ENCODE measurements around the gene TMEM156. TPM values are rescaled to one million over a fixed set of nuclear protein-coding genes. Genes with fewer than 3 reads are reported as not detected.

The TMEM156 gene
- total and polyA plus RNA-seq, 2 donors (not counting 3 experiments of a cell fraction or from before 2014, with no cell fraction given) = 0.39 to 1.00 TPM

DNA sequence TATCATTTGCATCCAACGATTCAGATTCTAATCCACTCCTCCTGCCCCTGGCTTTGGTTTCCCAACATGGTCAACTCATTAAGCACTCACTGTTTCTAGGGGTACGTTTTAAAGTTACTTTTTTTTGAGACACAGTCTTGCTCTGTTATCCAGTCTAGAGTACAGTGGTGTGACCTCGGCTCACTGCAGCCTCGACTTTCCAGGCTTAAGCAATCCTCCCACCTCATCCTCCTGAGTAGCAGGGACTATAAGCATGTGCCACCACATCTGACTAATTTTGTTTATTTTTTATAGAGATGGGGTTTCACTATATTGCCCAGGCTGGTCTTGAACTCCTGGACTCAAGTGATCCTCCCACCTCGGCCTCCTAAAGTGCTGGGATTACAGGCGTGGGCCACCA, 48.9 kb downstream of the TMEM156 start:
- TF ChIP-seq, protein P1, sequence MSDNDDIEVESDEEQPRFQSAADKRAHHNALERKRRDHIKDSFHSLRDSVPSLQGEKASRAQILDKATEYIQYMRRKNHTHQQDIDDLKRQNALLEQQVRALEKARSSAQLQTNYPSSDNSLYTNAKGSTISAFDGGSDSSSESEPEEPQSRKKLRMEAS (IDR thresholded peaks at IDR 0.05; ENCODE audit: insufficient read depth, insufficient read length) = no peak
- no peak for TF ChIP-seq FOS (IDR thresholded peaks at IDR 0.05; ENCODE audit: borderline replicate concordance, insufficient read depth, low read length)
- no peak for TF ChIP-seq MYC (IDR thresholded peaks at IDR 0.05; ENCODE audit: low read depth, low read length)
- TF ChIP-seq JUN (IDR thresholded peaks at IDR 0.05; ENCODE audit: borderline replicate concordance, insufficient read depth, insufficient read length, low read depth) = no peak
- TF ChIP-seq POLR2AphosphoS5 (IDR thresholded peaks at IDR 0.05; ENCODE audit: insufficient read depth, low read depth, low read length) = no peak
- no peak for TF ChIP-seq EZH2 (IDR thresholded peaks at IDR 0.05; ENCODE audit: borderline replicate concordance, low read depth, low read length, severe bottlenecking)
- TF ChIP-seq GATA2 (IDR thresholded peaks at IDR 0.05; ENCODE audit: insufficient read depth, insufficient read length, low read depth, low read length) = no peak
- no peak for TF ChIP-seq POLR2A (IDR thresholded peaks at IDR 0.05; ENCODE audit: low read depth, low read length)
- TF ChIP-seq, protein P2, sequence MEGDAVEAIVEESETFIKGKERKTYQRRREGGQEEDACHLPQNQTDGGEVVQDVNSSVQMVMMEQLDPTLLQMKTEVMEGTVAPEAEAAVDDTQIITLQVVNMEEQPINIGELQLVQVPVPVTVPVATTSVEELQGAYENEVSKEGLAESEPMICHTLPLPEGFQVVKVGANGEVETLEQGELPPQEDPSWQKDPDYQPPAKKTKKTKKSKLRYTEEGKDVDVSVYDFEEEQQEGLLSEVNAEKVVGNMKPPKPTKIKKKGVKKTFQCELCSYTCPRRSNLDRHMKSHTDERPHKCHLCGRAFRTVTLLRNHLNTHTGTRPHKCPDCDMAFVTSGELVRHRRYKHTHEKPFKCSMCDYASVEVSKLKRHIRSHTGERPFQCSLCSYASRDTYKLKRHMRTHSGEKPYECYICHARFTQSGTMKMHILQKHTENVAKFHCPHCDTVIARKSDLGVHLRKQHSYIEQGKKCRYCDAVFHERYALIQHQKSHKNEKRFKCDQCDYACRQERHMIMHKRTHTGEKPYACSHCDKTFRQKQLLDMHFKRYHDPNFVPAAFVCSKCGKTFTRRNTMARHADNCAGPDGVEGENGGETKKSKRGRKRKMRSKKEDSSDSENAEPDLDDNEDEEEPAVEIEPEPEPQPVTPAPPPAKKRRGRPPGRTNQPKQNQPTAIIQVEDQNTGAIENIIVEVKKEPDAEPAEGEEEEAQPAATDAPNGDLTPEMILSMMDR (IDR thresholded peaks at IDR 0.05; ENCODE audit: extremely low read depth in 1 of 2, insufficient read depth in 1 of 2, low read depth in 1 of 2, low read length in 2 of 2) = no peak
- no peak for DNase-seq (ENCODE audit: low read depth, low spot score)
- no peaks in the 10 kb centered on the region for H3K36me3 ChIP-seq (ENCODE audit: control insufficient read depth in 2 of 2, extremely low read depth in 1 of 2, insufficient read depth in 2 of 2, low read length in 2 of 2)
- no peak overlapping the region for H2AFZ ChIP-seq (ENCODE audit: low read depth, low read length)
- BruUV-seq (replicated peaks) = no TSS peak
- ChIA-PET CTCF (no interaction called here), POLR2A (no interaction called here)
- H3K9ac ChIP-seq (replicated peaks; ENCODE audit: extremely low read depth, insufficient read depth, low read length) = no peak overlapping the region
- intact Hi-C loops (cut with micrococcal nuclease) = no loop called here
- H3K27ac ChIP-seq (ENCODE audit: insufficient read depth, low read depth, low read length) = no peak overlapping the region
- no peaks in the 10 kb centered on the region for H4K20me1 ChIP-seq (replicated peaks; ENCODE audit: control insufficient read depth, extremely low read depth, insufficient read depth, low read length)
- no peaks in the 10 kb centered on the region for H3K79me2 ChIP-seq (ENCODE audit: control insufficient read depth, insufficient read depth, low read length)
- H3K4me1 ChIP-seq (ENCODE audit: control insufficient read depth, extremely low read depth, insufficient read depth, low read length) = no peaks in the 10 kb centered on the region
- H3K9me3 ChIP-seq (replicated peaks; ENCODE audit: control insufficient read depth, insufficient read depth, low read length) = no peaks in the 10 kb centered on the region
- H3K4me2 ChIP-seq (ENCODE audit: insufficient read depth, low read length) = no peak overlapping the region
- FAIRE-seq = no peak
- H3K27me3 ChIP-seq (ENCODE audit: control insufficient read depth in 2 of 2, insufficient read depth in 2 of 2, low read length in 2 of 2) = no peaks in the 10 kb centered on the region
- H3K4me3 ChIP-seq (replicated peaks in 1 of 3; ENCODE audit: insufficient read depth in 1 of 3, low read depth in 1 of 3, low read length in 3 of 3) = no peak overlapping the region
- dilution Hi-C loops (cut with MboI; ENCODE audit: extremely low pct_ligation_motif_present, low sequenced_read_pairs) = no loop called here
- no peaks in the 10 kb centered on the region for H3K9me1 ChIP-seq (replicated peaks; ENCODE audit: control insufficient read depth, extremely low read depth, insufficient read depth, low read length)
